ENCODE measurements around the gene KRT23. TPM values are rescaled to one million over a fixed set of nuclear protein-coding genes. Genes with fewer than 3 reads are reported as not detected.

The KRT23 gene
- total and polyA plus RNA-seq, 9 of the 15 experiments (the other 6 are each of a cell fraction or from before 2014, with no cell fraction given): not detected

- ATAC-seq (no peak), DNase-seq (ENCODE audit: extremely low read depth in 1 of 4, low spot score in 3 of 4) (no peak), FAIRE-seq (no peak)
- H3K9me3 ChIP-seq (replicated peaks; ENCODE audit: control insufficient read depth, insufficient read depth, low read depth, low read length): no peaks in the 10 kb centered on the region
- no peak overlapping the region for H3K4me2 ChIP-seq (ENCODE audit: insufficient read depth, low read length)
- in situ Hi-C loops (cut with MboI): loop anchor here (10.0 kb wide), 1 partner anchor 97 kb away; no protein-coding TSS in a partner anchor
- intact Hi-C loops (cut with micrococcal nuclease): loop anchor here (10.0 kb wide), 2 partner anchors 287 to 593 kb away; no protein-coding TSS in a partner anchor
- no peaks in the 10 kb centered on the region for H3K36me3 ChIP-seq (ENCODE audit: control insufficient read depth, insufficient read depth, low read length)
- no peak overlapping the region for H3K4me3 ChIP-seq
- POLR2A ChIA-PET: interaction anchor here (0.7 kb wide), 1 partner anchor 391 kb away, joined by 3 read pairs; no protein-coding TSS in a partner anchor
- no peak overlapping the region for H3K27ac ChIP-seq (ENCODE audit: extremely low read depth, low read depth, low read length)
- CTCF ChIA-PET (ENCODE audit: low intra/inter-chr PET ratio): interaction anchor here (0.6 kb wide), 1 partner anchor 216 kb away, joined by 3 read pairs; no protein-coding TSS in a partner anchor
- TF ChIP-seq CAMTA2 (CRISPR knock-in tag; conservative IDR thresholded peaks at IDR 0.05): no peak
- TF ChIP-seq TRIM28 (IDR thresholded peaks at IDR 0.05): no peak
- TF ChIP-seq HSF4 (CRISPR knock-in tag; IDR thresholded peaks at IDR 0.05; ENCODE audit: borderline replicate concordance): no peak
- TF ChIP-seq FOXP1 (CRISPR knock-in tag; IDR thresholded peaks at IDR 0.05): no peak
- TF ChIP-seq CHD2 (IDR thresholded peaks at IDR 0.05; ENCODE audit: low read depth, low read length): no peak
- no peak for TF ChIP-seq CBX5 (IDR thresholded peaks at IDR 0.05; ENCODE audit: borderline replicate concordance, low read depth)
- no peak for TF ChIP-seq FOS (IDR thresholded peaks at IDR 0.05; ENCODE audit: extremely low read depth, insufficient read length)
- no peak for TF ChIP-seq ZSCAN32 (CRISPR knock-in tag; IDR thresholded peaks at IDR 0.05)
- no peak for TF ChIP-seq ESRRB (CRISPR knock-in tag; IDR thresholded peaks at IDR 0.05; ENCODE audit: borderline replicate concordance)
- no peak for TF ChIP-seq JUN (IDR thresholded peaks at IDR 0.05; ENCODE audit: borderline replicate concordance, low read depth, low read length)
- TF ChIP-seq JUN (CRISPR knock-in tag; IDR thresholded peaks at IDR 0.05; ENCODE audit: borderline replicate concordance): no peak
- no peak for TF ChIP-seq GTF2F1 (IDR thresholded peaks at IDR 0.05; ENCODE audit: low read depth, low read length)
- TF ChIP-seq TAF1 (IDR thresholded peaks at IDR 0.05; ENCODE audit: control insufficient read depth, extremely low read depth, insufficient read depth, low read length, severe bottlenecking): no peak
- no peak for TF ChIP-seq ZNF212 (CRISPR knock-in tag; IDR thresholded peaks at IDR 0.05)
- no peak for TF ChIP-seq MTA3 (IDR thresholded peaks at IDR 0.05; ENCODE audit: borderline replicate concordance)
- no peak for TF ChIP-seq RBM39 (optimal IDR thresholded peaks at IDR 0.05; ENCODE audit: low read depth, low read length)
- no peak for TF ChIP-seq ZFX (CRISPR knock-in tag; IDR thresholded peaks at IDR 0.05)
- no peak for TF ChIP-seq GMEB1 (CRISPR knock-in tag; IDR thresholded peaks at IDR 0.05)
- no peak for TF ChIP-seq ZNF766 (CRISPR knock-in tag; conservative IDR thresholded peaks at IDR 0.05)
- H3K9ac ChIP-seq (ENCODE audit: insufficient read depth in 1 of 2, low read depth in 2 of 2, low read length in 2 of 2): no peak overlapping the region
- BruUV-seq (replicated peaks): no TSS peak
- no peaks in the 10 kb centered on the region; a peak in 1 of 5 replicates for H3K4me1 ChIP-seq (replicated peaks in 1 of 2; ENCODE audit: control insufficient read depth in 2 of 2, insufficient read depth in 2 of 2, low read length in 2 of 2)
- 0% methylated on average over 1 of the region's 1 CpG for WGBS (ENCODE audit: insufficient coverage, low coverage, missing lambda C conversion rate)
- peaks cover 24 to 40% of the 10 kb centered on the region in 2 experiments for H3K27me3 ChIP-seq (ENCODE audit: control insufficient read depth in 2 of 2, insufficient read depth in 2 of 2, low read length in 2 of 2)
- no peaks in the 10 kb centered on the region for H3K79me2 ChIP-seq (ENCODE audit: control insufficient read depth, insufficient read depth, low read length)
- 0 out of 2 replicates have a peak, but pooled peaks cover 2% of the 10 kb centered on the region for H4K20me1 ChIP-seq (replicated peaks; ENCODE audit: control insufficient read depth, insufficient read depth, low read length)
- H2AFZ ChIP-seq (ENCODE audit: low read depth, low read length): no peak overlapping the region
- H3K9me1 ChIP-seq (ENCODE audit: control insufficient read depth, insufficient read depth, low read length): no peaks in the 10 kb centered on the region
Observed at GRCh38 chr17:40901981-40902474, 35.4 kb downstream of the KRT23 start.

Data from K562 (cell line).